Jurkat, Clone E6-1 (cell line): Measurements from ENCODE around the gene TMEM200A.

Experiments used
- DNase-seq: peaks from one replicate; pipeline ENCODE4 v3.0.0-alpha.2; 2011; ENCODE audit warnings: low read depth, low spot score
- H3K4me3 ChIP-seq: 2 replicates; pipeline ENCODE4 v1.5.1; 2011; ENCODE audit warnings: mild to moderate bottlenecking, low read length, control low read depth, moderate library complexity

The TMEM200A gene

DNA sequence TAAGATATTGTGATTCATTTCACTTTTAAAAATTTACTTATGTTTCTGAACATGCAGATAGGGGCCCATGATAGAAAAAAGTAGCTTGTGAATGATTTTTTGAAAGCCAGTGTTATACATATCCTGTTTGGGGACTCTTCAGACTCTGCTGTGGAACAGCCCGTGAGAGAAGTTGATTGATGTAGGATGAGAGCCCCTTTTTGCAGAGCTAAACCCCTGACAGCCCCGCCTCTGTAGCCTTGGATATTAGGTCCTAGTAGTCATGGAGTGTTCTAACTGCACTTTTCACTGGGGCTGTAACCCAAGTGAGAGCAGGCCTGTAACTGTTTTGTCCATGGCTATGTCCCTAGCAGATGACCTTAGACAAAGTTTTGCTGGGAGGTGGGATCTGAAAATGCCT is 8.2 kb downstream of the TMEM200A start:
- H3K4me3 ChIP-seq, result no peak overlapping the region
- DNase-seq, result no peak

GRCh38 chr6:130376936-130377335 is 11.1 kb downstream of the TMEM200A start:
- DNase-seq, result no peak
- no peak overlapping the region for H3K4me3 ChIP-seq

DNA sequence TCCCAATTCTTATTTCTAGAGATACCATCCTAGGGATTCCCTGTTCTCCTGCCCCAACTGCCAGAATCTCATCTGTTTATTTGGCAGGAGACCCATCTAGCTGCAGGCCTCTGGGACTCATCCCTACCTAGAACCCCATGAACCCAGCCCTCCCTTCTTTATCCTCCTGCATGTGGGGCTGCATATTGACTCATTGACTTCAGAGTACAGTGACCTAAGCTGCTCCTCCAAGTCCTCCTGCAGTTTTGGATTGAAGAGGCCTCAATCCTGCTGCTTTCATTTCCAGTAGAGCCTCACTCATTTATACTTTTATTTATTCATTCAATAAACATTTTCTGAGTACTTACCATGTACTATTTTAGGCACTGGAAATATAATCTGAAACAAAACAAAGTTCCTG is 11.6 kb downstream of the TMEM200A start:
- no peak for DNase-seq
- no peak overlapping the region for H3K4me3 ChIP-seq

DNA sequence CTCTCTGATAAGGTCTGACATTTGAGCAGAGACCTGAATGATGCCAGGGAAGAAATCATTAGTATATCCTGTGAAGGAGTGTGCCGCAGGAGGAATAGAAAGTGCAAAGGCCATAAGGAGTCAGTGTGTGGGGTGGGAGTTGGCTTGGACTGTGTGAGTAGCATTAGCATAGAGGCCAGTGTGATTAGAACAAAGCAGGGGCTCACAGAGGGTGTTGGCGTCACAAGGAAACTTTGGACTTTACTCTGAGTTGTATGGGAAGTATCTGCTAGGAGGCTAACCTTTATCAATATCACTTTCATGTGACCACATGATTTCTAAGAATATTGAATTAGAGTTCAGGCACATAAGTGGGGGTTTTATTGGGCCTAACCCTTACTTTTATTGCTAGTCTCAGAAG is 12.1 kb downstream of the TMEM200A start:
- no peak overlapping the region for H3K4me3 ChIP-seq

DNA sequence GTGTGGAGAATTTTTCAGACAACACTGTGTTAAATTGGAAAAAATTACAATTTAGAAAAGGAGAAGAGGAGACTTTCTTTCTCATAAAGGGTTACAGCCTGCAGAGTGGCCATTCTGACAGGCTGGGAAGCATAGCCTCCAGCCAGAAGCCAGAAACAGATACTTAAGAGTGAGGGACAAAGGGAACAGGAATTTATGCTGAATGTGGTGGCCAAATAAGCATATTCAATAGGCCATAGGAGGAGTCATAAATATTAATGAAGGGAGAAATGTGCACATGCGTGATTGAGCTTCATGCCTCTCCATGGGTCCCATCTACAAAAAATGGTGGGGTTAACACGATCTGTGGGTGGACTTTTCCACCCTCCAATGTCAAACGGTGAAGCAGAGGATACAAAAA is 13.4 kb downstream of the TMEM200A start:
- no peak for DNase-seq
- H3K4me3 ChIP-seq, result no peak overlapping the region

More for the DNA sequence above, 12.1 kb downstream of the TMEM200A start:
- no peak for DNase-seq

- H3K4me3 ChIP-seq, result no peak overlapping the region
- no peak for DNase-seq
Measured at GRCh38 chr6:130381012-130381411, 15.2 kb downstream of the TMEM200A start.

GRCh38 chr6:130381459-130382380 is 15.9 kb downstream of the TMEM200A start:
- DNase-seq, result peak; percentile 83
- H3K4me3 ChIP-seq, result no peak overlapping the region

- no peak for DNase-seq
- no peak overlapping the region for H3K4me3 ChIP-seq
Measured at GRCh38 chr6:130382872-130383490, 17.2 kb downstream of the TMEM200A start.

GRCh38 chr6:130385064-130385695 is 19.4 kb downstream of the TMEM200A start:
- no peak overlapping the region for H3K4me3 ChIP-seq
- no peak for DNase-seq

DNA sequence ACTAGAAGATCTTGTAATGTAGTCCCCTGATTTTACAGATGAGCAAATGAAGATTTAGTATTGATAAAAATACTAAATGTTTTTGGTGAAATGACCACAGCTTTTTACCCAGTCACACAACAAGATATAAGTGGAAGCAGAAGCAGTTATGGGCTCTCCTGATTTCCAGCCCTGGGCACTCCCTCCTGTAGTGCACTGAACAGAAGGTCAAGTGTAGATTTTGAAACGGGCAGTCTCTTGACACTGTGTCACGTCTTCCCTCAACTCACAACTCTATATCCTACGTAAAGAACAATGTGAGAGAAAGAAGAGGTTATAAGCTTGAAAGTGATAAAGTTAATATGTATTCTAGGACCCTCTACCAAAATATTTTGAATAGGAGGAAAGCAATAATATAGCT is 23.3 kb downstream of the TMEM200A start:
- H3K4me3 ChIP-seq, result no peak overlapping the region
- no peak for DNase-seq

GRCh38 chr6:130390890-130391289 is 25.1 kb downstream of the TMEM200A start:
- DNase-seq, result no peak
- no peak overlapping the region for H3K4me3 ChIP-seq

- H3K4me3 ChIP-seq, result no peak overlapping the region
- no peak for DNase-seq
Measured at GRCh38 chr6:130393306-130393705, 27.5 kb downstream of the TMEM200A start.

DNA sequence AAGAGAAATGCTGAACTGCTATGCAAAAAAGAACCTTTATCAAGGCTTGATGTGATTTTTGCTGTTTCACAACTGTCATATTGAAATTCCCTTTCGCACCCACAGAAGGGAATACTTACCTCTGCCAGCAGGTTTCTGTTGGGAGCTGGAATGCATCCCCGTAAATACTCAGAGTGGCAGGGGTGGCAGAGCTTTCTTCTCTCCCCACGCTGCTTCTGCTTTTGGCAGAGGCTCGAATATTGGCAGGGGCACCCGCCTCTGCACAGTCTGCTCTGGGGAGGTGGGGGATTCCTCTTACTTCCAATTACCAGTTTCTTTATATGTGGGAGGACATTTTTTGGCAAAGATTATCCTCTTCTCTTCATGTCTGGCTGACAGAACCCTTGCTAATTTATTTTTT is 28.4 kb downstream of the TMEM200A start:
- H3K4me3 ChIP-seq, result no peak overlapping the region
- no peak for DNase-seq

DNA sequence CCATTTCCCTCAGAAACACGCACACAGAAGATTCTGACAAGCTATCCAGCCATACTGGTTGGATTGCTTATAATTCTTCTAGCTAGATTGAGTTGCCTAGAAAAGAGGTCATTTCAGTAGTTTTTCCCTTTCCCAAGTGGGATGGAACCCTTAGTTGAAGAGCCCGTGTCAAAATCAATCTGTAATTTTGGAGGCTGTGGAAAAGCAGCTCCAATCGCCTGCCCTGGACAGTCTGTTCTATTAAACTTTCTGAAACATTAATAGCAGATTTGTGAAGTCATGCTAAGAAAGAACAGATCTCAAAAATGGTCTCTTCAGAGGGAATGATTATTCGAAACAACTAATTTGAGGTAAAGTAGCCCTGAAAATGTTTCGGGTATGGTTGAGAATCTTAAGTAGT is 29.3 kb downstream of the TMEM200A start:
- H3K4me3 ChIP-seq, result no peak overlapping the region
- DNase-seq, result no peak

GRCh38 chr6:130396722-130397121 is 30.9 kb downstream of the TMEM200A start:
- H3K4me3 ChIP-seq, result no peak overlapping the region
- no peak for DNase-seq

DNA sequence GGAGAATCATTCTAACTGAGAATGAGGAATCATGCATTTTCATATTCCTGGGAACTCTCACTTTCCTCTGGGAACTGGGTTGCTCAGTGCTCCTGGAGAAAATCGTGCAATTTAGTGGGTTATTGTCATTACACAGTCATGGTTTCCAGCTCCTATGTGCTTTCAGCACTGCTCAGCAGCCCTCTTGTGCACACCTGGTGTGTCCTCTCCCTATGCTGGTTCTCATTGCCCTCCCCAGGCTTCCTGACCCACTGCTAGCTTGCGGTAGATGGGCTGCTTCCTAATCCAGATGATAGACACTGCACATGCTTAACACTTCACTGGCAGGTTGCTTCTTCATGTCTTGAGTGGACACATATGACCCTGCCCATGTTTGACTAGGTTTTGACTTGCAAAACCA is 39.7 kb downstream of the TMEM200A start:
- no peak for DNase-seq

GRCh38 chr6:130407032-130407431 is 41.2 kb downstream of the TMEM200A start:
- DNase-seq, result no peak
- no peak overlapping the region for H3K4me3 ChIP-seq

More for the DNA sequence above, 39.7 kb downstream of the TMEM200A start:
- H3K4me3 ChIP-seq, result no peak overlapping the region

- no peak for DNase-seq
- H3K4me3 ChIP-seq, result no peak overlapping the region
Measured at GRCh38 chr6:130409418-130410100, 43.7 kb downstream of the TMEM200A start.

GRCh38 chr6:130411481-130411880 is 45.7 kb downstream of the TMEM200A start:
- H3K4me3 ChIP-seq, result no peak overlapping the region
- DNase-seq, result no peak
